A549 (cell line): Measurements from ENCODE around the gene OPCML. TPM values are rescaled to one million over a fixed set of nuclear protein-coding genes. Genes with fewer than 3 reads are reported as not detected.

Source experiments
- ATAC-seq, 2 experiments: fragments of 200-7000 bp in 1 of 2; fragments of >200 bp in 1 of 2; cut with Nextera tagmentation in 1 of 2; cut with Tn5 transposase in 1 of 2; 3 replicates each; pipeline versions ENCODE4 v1.8.0 to v1.9.1; 2018 to 2020; ENCODE audit warnings: mild to moderate bottlenecking in 1 of 2, moderate library complexity in 1 of 2
- CTCF ChIA-PET: fragments of 300-600 bp; sonication (Branson Sonifier 250); formaldehyde crosslinking; extraction: SDS; loops from one replicate; lab custom pipeline; 2021; ENCODE audit warnings: antibody characterized with exemption, inconsistent platforms; lab: Yijun Ruan, JAX
- POLR2A ChIA-PET: fragments of 350-600 bp; formaldehyde crosslinking; extraction: SDS; loops from one replicate; lab custom pipeline; 2021; ENCODE audit warnings: antibody characterized with exemption, inconsistent platforms; lab: Yijun Ruan, JAX
- DNase-seq, 2 experiments: peaks; one replicate each; pipeline versions ENCODE4 v3.0.0 to v3.0.0-alpha.2; 2011 to 2016; ENCODE audit warnings: low read depth in 1 of 2, low spot score in 1 of 2
- FAIRE-seq: peaks from 2 replicates; lab custom pipeline; 2011; peaks lifted over from hg19 to GRCh38; lab: Jason Lieb, UNC
- H3K27ac ChIP-seq, 2 experiments: fragments of >200 bp; sonication (Bioruptor Twin); formaldehyde crosslinking; 3 replicates each; pipeline ENCODE4 v1.5.1; 2016 to 2017
- H3K4me1 ChIP-seq: fragments of >200 bp; sonication (Bioruptor Twin); formaldehyde crosslinking; 3 replicates; pipeline ENCODE4 v1.6.1; 2016
- H3K4me2 ChIP-seq: fragments of >200 bp; sonication (Bioruptor Twin); formaldehyde crosslinking; 3 replicates; pipeline ENCODE4 v1.6.1; 2016
- H3K4me3 ChIP-seq: fragments of >200 bp; sonication (Bioruptor Twin); formaldehyde crosslinking; 3 replicates; pipeline ENCODE4 v1.5.1; 2016
- H3K9me3 ChIP-seq: fragments of >200 bp; sonication (Bioruptor Twin); formaldehyde crosslinking; 3 replicates; pipeline ENCODE4 v1.6.1; 2016
- CBX2 ChIP-seq: fragments of 200-600 bp; sonication (generic); IDR thresholded peaks from 2 replicates; pipeline ENCODE4 v1.6.1; 2016; ENCODE audit warnings: low read depth, mild to moderate bottlenecking, borderline replicate concordance
- CBX8 ChIP-seq: fragments of 200-600 bp; sonication (generic); IDR thresholded peaks from 2 replicates; pipeline ENCODE4 v1.6.1; 2016
- CHD2 ChIP-seq: fragments of 150-350 bp; IDR thresholded peaks from 2 replicates; pipeline ENCODE4 v1.6.1; 2014; ENCODE audit warnings: low read length; ENCODE audit not compliant: partially characterized antibody
- CTCF ChIP-seq: fragments of >200 bp; sonication (Bioruptor Twin); formaldehyde crosslinking; IDR thresholded peaks from 3 replicates; pipeline ENCODE4 v1.5.1; 2016
- FOSB ChIP-seq: fragments of 250-450 bp; sonication (Bioruptor Pico); IDR thresholded peaks from 2 replicates; pipeline ENCODE4 v1.5.0; 2020; ENCODE audit warnings: mild to moderate bottlenecking, moderate library complexity
- GATA3 ChIP-seq: IDR thresholded peaks from 2 replicates; pipeline ENCODE4 v1.6.1; 2012; ENCODE audit warnings: borderline replicate concordance
- HEYL ChIP-seq: fragments of 250-450 bp; sonication (Bioruptor Pico); IDR thresholded peaks from 2 replicates; pipeline ENCODE4 v1.8.0; 2021; ENCODE audit warnings: mild to moderate bottlenecking, moderate library complexity
- HMGXB4 ChIP-seq: fragments of 250-450 bp; sonication (Bioruptor Pico); IDR thresholded peaks from 2 replicates; pipeline ENCODE4 v1.5.0; 2021; ENCODE audit warnings: mild to moderate bottlenecking, moderate library complexity, borderline replicate concordance
- HOXA7 ChIP-seq: fragments of 250-450 bp; sonication (Bioruptor Pico); IDR thresholded peaks from 2 replicates; pipeline ENCODE4 v1.5.0; 2020; ENCODE audit warnings: mild to moderate bottlenecking, moderate library complexity
- KDM5A ChIP-seq: fragments of 200-600 bp; sonication (generic); IDR thresholded peaks from 2 replicates; pipeline ENCODE4 v1.6.1; 2016; ENCODE audit warnings: antibody characterized with exemption, mild to moderate bottlenecking
- MAFK ChIP-seq: fragments of 450-650 bp; IDR thresholded peaks from 2 replicates; pipeline ENCODE4 v1.6.1; 2014; ENCODE audit not compliant: partially characterized antibody
- MAZ ChIP-seq: fragments of 150-350 bp; IDR thresholded peaks from 2 replicates; pipeline ENCODE4 v1.6.1; 2014; ENCODE audit warnings: antibody characterized with exemption, low read depth, low read length, borderline replicate concordance
- MYC ChIP-seq: IDR thresholded peaks from 2 replicates; pipeline ENCODE4 v1.6.1; 2012; ENCODE audit warnings: mild to moderate bottlenecking, inconsistent platforms, low read length, improper control_type of control experiment, borderline replicate concordance
- PHF8 ChIP-seq: fragments of 200-600 bp; sonication (generic); IDR thresholded peaks from 2 replicates; pipeline ENCODE4 v1.6.1; 2016; ENCODE audit warnings: low read depth, mild to moderate bottlenecking, antibody characterized with exemption, moderate library complexity, borderline replicate concordance
- RAD21 ChIP-seq, 2 experiments: fragments of >200 bp in 1 of 2; sonication (Bioruptor Twin) in 1 of 2; formaldehyde crosslinking in 1 of 2; IDR thresholded peaks in 1 of 2; conservative IDR thresholded peaks in 1 of 2; 2 replicates in 1 of 2; 3 replicates in 1 of 2; pipeline ENCODE4 v1.6.1; 2012 to 2018; ENCODE audit warnings: inconsistent platforms in 1 of 2
- RCOR1 ChIP-seq: fragments of 150-350 bp; IDR thresholded peaks from 2 replicates; pipeline ENCODE4 v1.6.1; 2014; ENCODE audit warnings: antibody characterized with exemption, low read length, low read depth
- REST ChIP-seq: fragments of 200-600 bp; sonication (generic); IDR thresholded peaks from 2 replicates; pipeline ENCODE4 v1.6.1; 2016; ENCODE audit warnings: antibody characterized with exemption, mild to moderate bottlenecking, moderate library complexity
- RNF2 ChIP-seq: fragments of 200-600 bp; sonication (generic); IDR thresholded peaks from 2 replicates; pipeline ENCODE4 v1.6.1; 2016; ENCODE audit warnings: low read depth, mild to moderate bottlenecking, antibody characterized with exemption, moderate library complexity, borderline replicate concordance
- SMC3 ChIP-seq: fragments of >200 bp; sonication (Bioruptor Twin); formaldehyde crosslinking; IDR thresholded peaks from 3 replicates; pipeline ENCODE4 v1.6.1; 2018; ENCODE audit warnings: inconsistent platforms
- SREBF2 ChIP-seq: fragments of 450-650 bp; IDR thresholded peaks from 2 replicates; pipeline ENCODE4 v1.6.1; 2014; ENCODE audit warnings: mild to moderate bottlenecking, moderate library complexity
- ZC3H11A ChIP-seq: fragments of 450-650 bp; IDR thresholded peaks from 2 replicates; pipeline ENCODE4 v1.6.1; 2014; ENCODE audit warnings: antibody characterized with exemption, mild to moderate bottlenecking
- ZNF302 ChIP-seq: fragments of 250-450 bp; sonication (Bioruptor Pico); IDR thresholded peaks from 2 replicates; pipeline ENCODE4 v1.9.0; 2021; ENCODE audit warnings: inconsistent platforms, mild to moderate bottlenecking, moderate library complexity
- WGBS: methylation state at CpG from one replicate; pipeline ENCODE4 v1.1.6; 2017; ENCODE audit errors: missing lambda C conversion rate; 5-methylcytosine and 5-hydroxymethylcytosine counted together
- polyA plus RNA-seq, 4 experiments: library from polyadenylated mRNA; depleted of rRNA in 3 of 4; stranded (reverse); fragments of >200 nt; fragmentation: RNase III in 1 of 4; extraction: RNeasy Plus Mini Kit Qiagen cat#74134 plus additional on column Dnase treatment in 1 of 4; gene quantifications; 2 replicates in 3 of 4; 3 replicates in 1 of 4; pipeline ENCODE4 v1.2.3, GENCODE V29; 2011 to 2017

Gene OPCML
- polyA plus RNA-seq, 2 of the 4 experiments (the other 2 are of a cell fraction), result not detected

GRCh38 chr11:133354069-133354468, 178.2 kb downstream of the OPCML start:
- FAIRE-seq, result no peak
- CTCF ChIA-PET, result interaction anchor here (0.9 kb wide), 1 partner anchor 89 kb away, joined by 3 read pairs; no protein-coding TSS in a partner anchor
- no peak for ATAC-seq
- Histone ChIP-seq H3K4me3 (no peak overlapping the region), H3K4me1 (no peaks in the 10 kb centered on the region), H3K27ac (no peak overlapping the region), H3K4me2 (no peak overlapping the region), H3K9me3 (no peaks in the 10 kb centered on the region)
- no peak for TF ChIP-seq ZC3H11A
- no peak for TF ChIP-seq CTCF
- TF ChIP-seq MAZ, result no peak
- no peak for TF ChIP-seq HMGXB4 (CRISPR knock-in tag)
- TF ChIP-seq PHF8, result no peak
- no peak for TF ChIP-seq CBX2
- no peak for TF ChIP-seq MYC
- TF ChIP-seq KDM5A, result no peak
- no peak for TF ChIP-seq SREBF2
- TF ChIP-seq RAD21 (conservative IDR thresholded peaks at IDR 0.05 in 1 of 2, IDR thresholded peaks at IDR 0.05 in 1 of 2), result no peak
- no peak for TF ChIP-seq CHD2
- POLR2A ChIA-PET, result no interaction called here
- DNase-seq, result no peak
- WGBS, result 4% methylated on average over 4 of the region's 4 CpGs

GRCh38 chr11:133350045-133350444, 182.3 kb downstream of the OPCML start:
- FAIRE-seq (no peak), DNase-seq (no peak), ATAC-seq (no peak)
- H3K9me3 ChIP-seq, result no peaks in the 10 kb centered on the region
- no peak overlapping the region for H3K4me2 ChIP-seq
- TF ChIP-seq MAFK (no peak), CBX8 (no peak)
- H3K27ac ChIP-seq, result no peak overlapping the region
- H3K4me1 ChIP-seq, result no peaks in the 10 kb centered on the region
- H3K4me3 ChIP-seq, result no peak overlapping the region
- ChIA-PET POLR2A (no interaction called here), CTCF (no interaction called here)
- 4% methylated on average over 3 of the region's 3 CpGs for WGBS

- ChIA-PET CTCF (no interaction called here), POLR2A (no interaction called here)
- Histone ChIP-seq H3K27ac (no peak overlapping the region), H3K9me3 (no peaks in the 10 kb centered on the region), H3K4me3 (no peak overlapping the region), H3K4me2 (no peak overlapping the region), H3K4me1 (no peaks in the 10 kb centered on the region)
- FAIRE-seq (no peak), ATAC-seq (no peak), DNase-seq (no peak)
- WGBS, result 0% methylated on average over 5 of the region's 5 CpGs
- TF ChIP-seq HOXA7 (CRISPR knock-in tag) (no peak), SMC3 (no peak), CHD2 (no peak), HEYL (CRISPR knock-in tag) (no peak)
Measured at GRCh38 chr11:133347988-133348387, 184.3 kb downstream of the OPCML start.

- Histone ChIP-seq H3K4me1 (no peaks in the 10 kb centered on the region), H3K4me2 (no peak overlapping the region), H3K27ac (no peak overlapping the region), H3K4me3 (no peak overlapping the region), H3K9me3 (no peaks in the 10 kb centered on the region)
- no peak for TF ChIP-seq RNF2
- TF ChIP-seq RCOR1, result no peak
- TF ChIP-seq REST, result no peak
- no peak for TF ChIP-seq CHD2
- TF ChIP-seq ZNF302 (CRISPR knock-in tag), result no peak
- no peak for TF ChIP-seq GATA3
- TF ChIP-seq FOSB (CRISPR knock-in tag), result no peak
- no peak for TF ChIP-seq MAZ
- TF ChIP-seq MYC, result no peak
- 2% methylated on average over 5 of the region's 5 CpGs for WGBS
- ATAC-seq (no peak), FAIRE-seq (no peak), DNase-seq (no peak)
- ChIA-PET CTCF (no interaction called here), POLR2A (no interaction called here)
Measured at GRCh38 chr11:133346137-133346536, 186.2 kb downstream of the OPCML start.
